PFSK-1 (cell line): ENCODE results near the gene BORCS8.

Experiments
- FOXP2 ChIP-seq: optimal IDR thresholded peaks from 2 replicates; pipeline ENCODE3; 2011; ENCODE audit warnings: borderline replicate concordance, control low read depth, inconsistent platforms; ENCODE audit not compliant: insufficient read depth; ENCODE audit errors: extremely low read length, extremely low read depth
- POLR2AphosphoS5 ChIP-seq: IDR thresholded peaks from 2 replicates; pipeline ENCODE4 v1.6.1; 2012; ENCODE audit warnings: low read depth, mild to moderate bottlenecking, control low read depth, low read length, moderate library complexity
- SIN3A ChIP-seq: IDR thresholded peaks from 2 replicates; pipeline ENCODE4 v1.6.1; 2012; ENCODE audit warnings: mild to moderate bottlenecking, low read length, moderate library complexity, borderline replicate concordance; ENCODE audit not compliant: insufficient read depth
- TAF1 ChIP-seq: IDR thresholded peaks from 2 replicates; pipeline ENCODE4 v1.6.1; 2012; ENCODE audit warnings: low read length, control low read depth, borderline replicate concordance; ENCODE audit not compliant: insufficient read depth
- TF ChIP-seq, protein P1 (sequence below), 2 experiments: IDR thresholded peaks; 2 replicates each; pipeline versions ENCODE4 v1.6.1 to v1.8.0; 2011 to 2012; ENCODE audit warnings: low read depth in 2 of 2, low read length in 2 of 2, control low read depth in 1 of 2, inconsistent platforms in 1 of 2, mild to moderate bottlenecking in 1 of 2, moderate library complexity in 1 of 2; ENCODE audit not compliant: insufficient read depth in 1 of 2

The BORCS8 gene

DNA sequence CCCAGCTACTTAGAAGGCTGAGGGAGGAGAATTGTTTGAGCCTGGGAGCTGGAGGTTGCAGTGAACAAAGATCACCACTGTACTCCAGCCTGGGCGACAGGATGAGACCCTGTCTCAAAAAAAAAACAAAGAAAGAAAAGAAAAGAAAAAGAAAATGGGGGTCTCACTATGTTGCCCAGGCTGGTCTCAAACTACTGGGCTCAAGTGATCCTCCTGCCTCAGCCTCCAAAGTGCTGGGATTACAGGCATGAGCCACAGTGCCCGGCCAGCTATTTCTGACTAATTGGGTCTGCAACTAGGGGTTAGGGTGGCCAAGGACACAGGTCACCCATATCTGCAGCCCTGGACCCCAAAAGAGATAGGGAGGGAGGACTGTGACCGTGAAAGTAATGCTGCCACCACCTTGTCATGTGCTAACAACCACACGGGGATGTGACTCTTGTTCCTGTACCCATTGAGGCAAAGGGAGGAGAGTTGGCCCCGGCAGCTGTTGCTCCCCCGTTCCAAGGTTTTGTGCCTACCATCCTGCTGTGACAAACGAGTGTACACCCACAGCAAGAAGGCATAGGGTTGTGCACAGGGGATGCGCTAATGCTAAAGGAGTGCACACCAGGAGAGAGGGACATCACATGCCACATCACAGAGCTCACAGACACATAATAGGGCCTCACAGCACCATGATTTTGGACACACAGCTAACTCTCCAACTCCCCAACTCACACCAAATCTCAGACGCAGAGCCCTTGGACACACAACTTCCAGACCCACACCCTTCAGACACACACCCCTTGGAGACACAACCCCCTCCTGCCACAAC is 22.5 kb downstream of the BORCS8 start:
- TF ChIP-seq FOXP2 (no peak), TAF1 (no peak), POLR2AphosphoS5 (no peak), SIN3A (no peak)
- TF ChIP-seq, protein P1, sequence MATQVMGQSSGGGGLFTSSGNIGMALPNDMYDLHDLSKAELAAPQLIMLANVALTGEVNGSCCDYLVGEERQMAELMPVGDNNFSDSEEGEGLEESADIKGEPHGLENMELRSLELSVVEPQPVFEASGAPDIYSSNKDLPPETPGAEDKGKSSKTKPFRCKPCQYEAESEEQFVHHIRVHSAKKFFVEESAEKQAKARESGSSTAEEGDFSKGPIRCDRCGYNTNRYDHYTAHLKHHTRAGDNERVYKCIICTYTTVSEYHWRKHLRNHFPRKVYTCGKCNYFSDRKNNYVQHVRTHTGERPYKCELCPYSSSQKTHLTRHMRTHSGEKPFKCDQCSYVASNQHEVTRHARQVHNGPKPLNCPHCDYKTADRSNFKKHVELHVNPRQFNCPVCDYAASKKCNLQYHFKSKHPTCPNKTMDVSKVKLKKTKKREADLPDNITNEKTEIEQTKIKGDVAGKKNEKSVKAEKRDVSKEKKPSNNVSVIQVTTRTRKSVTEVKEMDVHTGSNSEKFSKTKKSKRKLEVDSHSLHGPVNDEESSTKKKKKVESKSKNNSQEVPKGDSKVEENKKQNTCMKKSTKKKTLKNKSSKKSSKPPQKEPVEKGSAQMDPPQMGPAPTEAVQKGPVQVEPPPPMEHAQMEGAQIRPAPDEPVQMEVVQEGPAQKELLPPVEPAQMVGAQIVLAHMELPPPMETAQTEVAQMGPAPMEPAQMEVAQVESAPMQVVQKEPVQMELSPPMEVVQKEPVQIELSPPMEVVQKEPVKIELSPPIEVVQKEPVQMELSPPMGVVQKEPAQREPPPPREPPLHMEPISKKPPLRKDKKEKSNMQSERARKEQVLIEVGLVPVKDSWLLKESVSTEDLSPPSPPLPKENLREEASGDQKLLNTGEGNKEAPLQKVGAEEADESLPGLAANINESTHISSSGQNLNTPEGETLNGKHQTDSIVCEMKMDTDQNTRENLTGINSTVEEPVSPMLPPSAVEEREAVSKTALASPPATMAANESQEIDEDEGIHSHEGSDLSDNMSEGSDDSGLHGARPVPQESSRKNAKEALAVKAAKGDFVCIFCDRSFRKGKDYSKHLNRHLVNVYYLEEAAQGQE (IDR thresholded peaks at IDR 0.05; ENCODE audit: insufficient read depth in 1 of 2, low read depth in 2 of 2, low read length in 2 of 2) = no peak

GRCh38 chr19:19167612-19168011 is 24.3 kb downstream of the BORCS8 start:
- TF ChIP-seq, protein P1 (IDR thresholded peaks at IDR 0.05; ENCODE audit: insufficient read depth in 1 of 2, low read depth in 2 of 2, low read length in 2 of 2) = no peak
- TF ChIP-seq POLR2AphosphoS5 (no peak), TAF1 (no peak)

DNA sequence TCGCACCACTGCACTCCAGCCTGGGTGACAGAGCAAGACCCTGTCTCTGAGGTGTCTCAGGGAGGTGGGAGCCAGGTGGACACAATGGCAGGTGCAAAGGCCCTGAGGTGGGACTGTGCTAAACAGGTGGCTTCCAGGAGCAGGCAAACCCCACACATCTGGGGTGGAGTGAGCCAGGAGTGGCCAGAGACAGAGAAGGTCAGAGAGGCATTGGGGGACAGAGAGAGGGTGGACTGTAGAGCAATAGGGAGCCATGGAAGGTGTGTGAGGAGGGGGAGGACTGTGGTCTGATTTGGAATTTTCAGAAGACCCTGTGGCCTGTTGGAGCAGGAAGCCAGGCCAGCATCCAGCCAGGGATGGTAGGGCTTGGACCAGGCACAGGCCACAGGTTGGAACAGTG is 26.6 kb downstream of the BORCS8 start:
- TF ChIP-seq POLR2AphosphoS5 (no peak), FOXP2 (no peak), TAF1 (no peak), SIN3A (no peak)
- TF ChIP-seq, protein P1 (IDR thresholded peaks at IDR 0.05; ENCODE audit: insufficient read depth in 1 of 2, low read depth in 2 of 2, low read length in 2 of 2) = no peak

DNA sequence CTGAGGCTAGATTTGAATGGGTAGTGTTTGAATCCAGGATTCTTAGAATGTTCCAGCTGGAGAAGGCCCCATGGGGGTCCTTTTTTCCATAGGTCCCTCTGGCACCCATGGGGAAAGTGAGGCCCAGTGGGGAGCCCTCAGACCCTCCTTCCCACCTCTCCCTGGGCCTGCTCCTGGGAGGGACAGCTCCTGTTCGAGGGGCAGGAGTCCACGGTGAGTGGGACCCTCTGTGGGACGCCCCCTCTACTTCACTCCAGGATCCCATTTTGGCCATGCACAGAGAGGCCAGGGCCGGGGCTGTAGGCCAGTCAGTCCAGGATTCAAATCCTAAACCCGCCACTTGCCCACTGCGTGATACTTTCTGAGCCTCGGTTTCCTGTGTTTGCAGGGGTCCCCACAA is 29.5 kb downstream of the BORCS8 start:
- TF ChIP-seq SIN3A (no peak), FOXP2 (no peak), TAF1 (no peak), POLR2AphosphoS5 (no peak)
- TF ChIP-seq, protein P1 (IDR thresholded peaks at IDR 0.05; ENCODE audit: insufficient read depth in 1 of 2, low read depth in 2 of 2, low read length in 2 of 2) = no peak
